ENCODE measurements around the gene RFX5. TPM values are rescaled to one million over a fixed set of nuclear protein-coding genes. Genes with fewer than 3 reads are reported as not detected.

RFX5 gene
- total RNA-seq, 1 donor from 2014 or later: 32.4 TPM

DNA sequence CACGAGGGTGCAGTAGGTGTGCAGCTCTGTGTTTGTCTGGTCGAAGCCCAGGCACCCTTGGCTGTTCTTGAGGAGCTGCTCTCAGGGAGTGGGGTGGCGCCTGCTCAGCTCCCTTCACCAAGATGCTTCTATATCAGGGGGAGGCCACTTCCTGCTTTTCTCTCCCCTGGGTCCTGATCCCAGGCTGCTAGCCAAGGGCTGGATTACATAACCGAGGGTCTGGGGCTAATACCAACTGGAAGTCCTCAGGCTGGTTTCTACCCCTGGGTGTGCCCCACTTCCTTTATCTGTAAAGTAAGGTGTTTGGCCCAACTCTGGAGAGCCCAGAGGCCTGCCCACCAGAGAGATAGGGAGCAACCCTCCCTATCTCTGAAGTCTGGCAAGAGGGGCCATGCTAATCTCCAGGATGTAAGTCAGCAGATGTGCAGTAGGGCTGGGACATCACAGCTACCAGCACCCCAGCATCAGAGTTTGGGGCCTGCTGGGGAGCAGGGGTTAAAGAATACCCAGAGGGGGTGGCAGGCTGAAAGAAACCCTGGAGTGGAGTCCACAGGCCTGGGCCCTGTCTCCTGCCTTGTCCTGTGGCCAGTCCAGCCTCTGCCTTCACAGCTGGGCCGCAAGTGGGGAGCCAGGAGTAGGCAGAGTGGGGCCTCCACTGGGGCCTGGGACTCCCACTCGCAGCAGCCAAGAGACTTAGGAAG lies 23.3 kb upstream of the RFX5 start:
- TF ChIP-seq, protein P1, sequence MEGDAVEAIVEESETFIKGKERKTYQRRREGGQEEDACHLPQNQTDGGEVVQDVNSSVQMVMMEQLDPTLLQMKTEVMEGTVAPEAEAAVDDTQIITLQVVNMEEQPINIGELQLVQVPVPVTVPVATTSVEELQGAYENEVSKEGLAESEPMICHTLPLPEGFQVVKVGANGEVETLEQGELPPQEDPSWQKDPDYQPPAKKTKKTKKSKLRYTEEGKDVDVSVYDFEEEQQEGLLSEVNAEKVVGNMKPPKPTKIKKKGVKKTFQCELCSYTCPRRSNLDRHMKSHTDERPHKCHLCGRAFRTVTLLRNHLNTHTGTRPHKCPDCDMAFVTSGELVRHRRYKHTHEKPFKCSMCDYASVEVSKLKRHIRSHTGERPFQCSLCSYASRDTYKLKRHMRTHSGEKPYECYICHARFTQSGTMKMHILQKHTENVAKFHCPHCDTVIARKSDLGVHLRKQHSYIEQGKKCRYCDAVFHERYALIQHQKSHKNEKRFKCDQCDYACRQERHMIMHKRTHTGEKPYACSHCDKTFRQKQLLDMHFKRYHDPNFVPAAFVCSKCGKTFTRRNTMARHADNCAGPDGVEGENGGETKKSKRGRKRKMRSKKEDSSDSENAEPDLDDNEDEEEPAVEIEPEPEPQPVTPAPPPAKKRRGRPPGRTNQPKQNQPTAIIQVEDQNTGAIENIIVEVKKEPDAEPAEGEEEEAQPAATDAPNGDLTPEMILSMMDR (IDR thresholded peaks at IDR 0.05; ENCODE audit: insufficient read depth, low read length, poor library complexity, severe bottlenecking): no peak
- H3K36me3 ChIP-seq (ENCODE audit: control insufficient read depth, insufficient read depth, low read length): no peaks in the 10 kb centered on the region

DNA sequence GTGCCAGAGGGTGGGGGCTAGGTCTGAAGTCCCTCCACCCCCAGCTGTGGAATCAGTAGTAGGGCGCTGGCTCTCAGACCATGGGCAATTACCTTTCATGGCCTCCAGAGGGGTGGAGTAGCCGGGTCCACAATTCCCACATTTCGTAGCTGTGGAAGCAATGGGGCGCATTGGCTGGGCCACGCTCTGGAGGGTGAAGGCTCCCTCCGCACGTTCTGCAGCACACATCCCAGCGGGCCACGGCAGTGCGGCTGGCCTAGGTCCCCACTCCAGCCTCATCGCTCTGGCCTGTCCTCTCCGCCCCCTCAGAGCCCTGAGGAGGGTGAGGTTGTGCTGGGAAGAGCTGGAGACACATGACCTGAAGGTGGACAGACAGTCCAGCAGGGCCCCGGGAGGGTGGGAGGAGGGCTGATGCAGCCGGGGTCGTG lies 22.6 kb upstream of the RFX5 start:
- Histone ChIP-seq H3K4me3 (ENCODE audit: low read depth, low read length) (no peak overlapping the region), H3K36me3 (ENCODE audit: control insufficient read depth, insufficient read depth, low read length) (no peaks in the 10 kb centered on the region), H3K27me3 (ENCODE audit: control insufficient read depth, insufficient read depth, low read length) (no peaks in the 10 kb centered on the region)
- TF ChIP-seq, protein P1 (IDR thresholded peaks at IDR 0.05; ENCODE audit: insufficient read depth, low read length, poor library complexity, severe bottlenecking): no peak
- no peak for DNase-seq (ENCODE audit: low read depth)

More for the DNA sequence above, 23.3 kb upstream of the RFX5 start:
- no peak for DNase-seq (ENCODE audit: low read depth)
- Histone ChIP-seq H3K27me3 (ENCODE audit: control insufficient read depth, insufficient read depth, low read length) (no peaks in the 10 kb centered on the region), H3K4me3 (ENCODE audit: low read depth, low read length) (no peak overlapping the region)

DNA sequence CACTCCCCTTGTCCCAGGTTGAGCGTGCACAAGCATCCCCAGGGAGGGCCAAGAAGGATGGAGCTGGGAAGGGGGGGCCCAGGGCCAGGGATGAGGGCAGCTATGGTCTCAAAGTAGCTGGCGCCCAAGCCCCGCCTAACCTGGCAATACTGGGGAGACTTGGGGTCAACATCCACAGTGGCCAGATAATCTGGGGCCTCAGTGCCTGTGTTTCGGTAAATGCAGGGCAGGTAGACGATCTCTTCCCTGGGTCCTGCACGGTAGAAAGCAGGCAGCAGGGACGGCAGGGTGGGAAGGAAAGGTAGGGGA lies 22.2 kb upstream of the RFX5 start:
- Histone ChIP-seq H3K36me3 (ENCODE audit: control insufficient read depth, insufficient read depth, low read length) (no peaks in the 10 kb centered on the region), H3K27me3 (ENCODE audit: control insufficient read depth, insufficient read depth, low read length) (no peaks in the 10 kb centered on the region), H3K4me3 (ENCODE audit: low read depth, low read length) (no peak overlapping the region)
- DNase-seq (ENCODE audit: low read depth): no peak
- TF ChIP-seq, protein P1 (IDR thresholded peaks at IDR 0.05; ENCODE audit: insufficient read depth, low read length, poor library complexity, severe bottlenecking): no peak

DNA sequence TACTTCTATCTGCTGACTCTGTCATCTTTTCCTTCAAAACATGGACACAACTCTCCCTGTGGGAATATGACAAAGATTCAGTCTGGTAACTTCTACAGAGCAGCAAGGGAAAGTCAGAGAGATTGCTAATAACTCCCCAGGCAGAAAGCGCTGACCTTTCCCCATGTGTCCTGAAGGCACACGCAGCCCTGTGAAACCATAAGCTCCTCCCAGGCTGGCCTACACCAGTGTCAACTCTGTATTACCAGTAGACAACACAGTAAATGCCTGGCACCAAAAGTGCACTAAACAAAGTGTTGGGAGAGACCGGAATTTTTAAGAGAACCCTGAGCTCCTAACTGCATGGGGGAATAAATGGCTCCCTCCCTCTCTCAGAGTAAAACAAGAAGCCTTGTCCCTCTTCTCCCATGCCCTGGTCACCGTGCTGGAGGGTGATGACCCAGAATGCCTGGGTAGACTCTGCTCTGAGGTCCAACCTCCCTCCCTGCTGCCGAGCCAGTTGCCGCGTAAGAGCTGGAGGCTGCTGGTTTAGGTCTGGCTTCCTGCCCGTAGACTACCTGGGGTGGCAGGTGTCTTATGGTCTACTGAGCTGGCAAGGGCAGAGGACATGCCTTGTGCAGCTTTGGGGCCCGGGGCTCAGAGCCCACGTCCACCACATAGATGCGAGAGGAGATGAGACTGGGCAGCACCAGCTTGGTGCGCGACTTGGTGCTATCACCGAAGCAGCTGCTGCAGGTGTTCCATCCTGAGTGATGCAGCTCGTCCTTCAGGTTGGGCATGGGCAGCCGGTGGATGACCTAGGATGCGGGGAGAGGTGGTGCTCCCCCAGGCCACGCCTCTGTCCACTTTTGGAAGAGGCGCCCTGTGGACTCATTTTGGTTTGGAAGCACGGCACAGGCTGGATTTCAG lies 21.6 kb upstream of the RFX5 start:
- no peak overlapping the region for H3K4me3 ChIP-seq (ENCODE audit: low read depth, low read length)
- no peaks in the 10 kb centered on the region for H3K36me3 ChIP-seq (ENCODE audit: control insufficient read depth, insufficient read depth, low read length)
- TF ChIP-seq, protein P1 (IDR thresholded peaks at IDR 0.05; ENCODE audit: insufficient read depth, low read length, poor library complexity, severe bottlenecking): no peak
- no peak for DNase-seq (ENCODE audit: low read depth)
- H3K27me3 ChIP-seq (ENCODE audit: control insufficient read depth, insufficient read depth, low read length): no peaks in the 10 kb centered on the region

DNA sequence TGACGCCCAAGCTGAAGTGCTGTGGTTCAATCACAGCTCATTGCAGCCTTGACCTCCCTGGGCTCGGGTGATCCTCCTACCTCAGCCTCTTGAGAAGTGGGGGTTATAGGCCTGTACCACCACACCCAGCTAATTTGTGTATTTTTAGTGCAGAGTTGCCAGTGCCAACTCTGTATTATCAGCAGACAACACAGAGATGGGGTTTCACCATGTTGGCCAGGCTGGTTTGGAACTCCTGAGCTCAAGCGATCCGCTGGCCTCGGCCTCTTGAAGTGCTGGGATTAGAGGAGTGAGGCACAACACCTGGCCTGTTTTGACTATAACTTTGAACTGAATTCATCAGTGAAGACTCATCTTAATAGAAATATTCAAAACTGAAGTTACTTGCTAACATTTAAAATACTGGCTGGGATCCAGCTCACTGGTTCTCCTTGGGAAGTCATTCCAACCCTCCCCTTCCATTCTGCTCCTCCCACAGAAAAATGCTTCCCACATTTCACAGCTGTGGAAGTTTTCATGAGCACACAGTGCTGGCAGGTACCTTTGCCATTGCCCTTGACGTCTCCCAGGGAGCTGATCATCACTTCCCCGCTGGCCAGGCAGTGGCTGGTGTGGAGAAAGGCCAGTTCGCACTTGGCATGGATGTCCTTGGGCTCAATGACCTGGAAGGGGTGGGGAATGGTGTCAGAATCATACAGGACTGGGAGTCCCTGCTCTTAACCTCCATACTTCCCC lies 20.8 kb upstream of the RFX5 start:
- no peak overlapping the region for H3K4me3 ChIP-seq (ENCODE audit: low read depth, low read length)
- H3K36me3 ChIP-seq (ENCODE audit: control insufficient read depth, insufficient read depth, low read length): no peaks in the 10 kb centered on the region
- TF ChIP-seq, protein P1 (IDR thresholded peaks at IDR 0.05; ENCODE audit: insufficient read depth, low read length, poor library complexity, severe bottlenecking): no peak
- no peak for DNase-seq (ENCODE audit: low read depth)
- H3K27me3 ChIP-seq (ENCODE audit: control insufficient read depth, insufficient read depth, low read length): no peaks in the 10 kb centered on the region
